Measurements from ENCODE around the gene IL15RA.

GRCh38 chr10:5903563-5903962 is 73.8 kb downstream of the IL15RA start:
- TF ChIP-seq, protein P1, sequence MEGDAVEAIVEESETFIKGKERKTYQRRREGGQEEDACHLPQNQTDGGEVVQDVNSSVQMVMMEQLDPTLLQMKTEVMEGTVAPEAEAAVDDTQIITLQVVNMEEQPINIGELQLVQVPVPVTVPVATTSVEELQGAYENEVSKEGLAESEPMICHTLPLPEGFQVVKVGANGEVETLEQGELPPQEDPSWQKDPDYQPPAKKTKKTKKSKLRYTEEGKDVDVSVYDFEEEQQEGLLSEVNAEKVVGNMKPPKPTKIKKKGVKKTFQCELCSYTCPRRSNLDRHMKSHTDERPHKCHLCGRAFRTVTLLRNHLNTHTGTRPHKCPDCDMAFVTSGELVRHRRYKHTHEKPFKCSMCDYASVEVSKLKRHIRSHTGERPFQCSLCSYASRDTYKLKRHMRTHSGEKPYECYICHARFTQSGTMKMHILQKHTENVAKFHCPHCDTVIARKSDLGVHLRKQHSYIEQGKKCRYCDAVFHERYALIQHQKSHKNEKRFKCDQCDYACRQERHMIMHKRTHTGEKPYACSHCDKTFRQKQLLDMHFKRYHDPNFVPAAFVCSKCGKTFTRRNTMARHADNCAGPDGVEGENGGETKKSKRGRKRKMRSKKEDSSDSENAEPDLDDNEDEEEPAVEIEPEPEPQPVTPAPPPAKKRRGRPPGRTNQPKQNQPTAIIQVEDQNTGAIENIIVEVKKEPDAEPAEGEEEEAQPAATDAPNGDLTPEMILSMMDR (IDR thresholded peaks at IDR 0.05 in 8 of 11, conservative IDR thresholded peaks at IDR 0.05 in 3 of 11) = no peak
- TF ChIP-seq POLR2AphosphoS5 (IDR thresholded peaks at IDR 0.05) = no peak
